ENCODE results near the gene PFKFB4.
"Not testable (repeated sequence)": the region's sequence is repeated elsewhere in the genome, so short reads cannot be mapped to it uniquely, and the experiment has no call there.

PFKFB4 gene

DNA sequence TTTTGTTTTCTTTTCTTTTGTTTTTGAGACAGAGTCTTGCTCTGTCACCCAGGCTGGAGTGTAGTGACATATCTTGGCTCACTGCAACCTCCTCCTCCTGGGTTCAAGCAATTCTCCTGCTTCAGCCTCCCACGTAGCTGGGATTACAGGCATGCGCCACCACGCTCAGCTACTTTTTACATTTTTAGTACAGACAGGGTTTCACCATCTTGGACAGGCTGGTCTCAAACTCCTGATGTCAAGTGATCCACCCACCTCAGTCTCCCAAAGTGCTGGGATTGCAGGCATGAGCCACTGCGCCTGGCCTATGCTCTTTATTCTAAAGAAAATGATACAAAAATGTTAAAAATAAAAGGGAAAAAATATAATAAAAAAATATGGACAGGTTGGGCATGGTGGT lies 25.9 kb downstream of the PFKFB4 start:
- not testable (repeated sequence) for DNase-seq (ENCODE audit: low spot score)

DNA sequence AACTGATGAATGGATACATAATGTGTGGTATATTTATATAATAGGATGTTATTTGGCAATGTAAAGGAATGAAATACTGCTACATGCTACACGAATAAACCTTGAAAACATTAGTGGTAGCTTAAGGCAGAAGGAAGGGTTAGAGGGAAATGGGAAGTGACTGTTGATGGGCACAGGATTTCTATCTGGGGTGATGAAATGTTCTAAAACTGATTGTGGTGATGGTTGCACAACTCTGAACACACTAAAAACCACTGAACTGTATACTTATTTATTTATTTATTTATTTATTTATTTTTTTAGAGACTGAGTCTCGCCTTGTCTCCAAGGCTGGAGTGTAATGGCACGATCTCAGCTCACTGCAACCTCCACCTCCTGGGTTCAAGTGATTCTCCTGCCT lies 27.8 kb downstream of the PFKFB4 start:
- no peak for DNase-seq (ENCODE audit: low spot score)

DNA sequence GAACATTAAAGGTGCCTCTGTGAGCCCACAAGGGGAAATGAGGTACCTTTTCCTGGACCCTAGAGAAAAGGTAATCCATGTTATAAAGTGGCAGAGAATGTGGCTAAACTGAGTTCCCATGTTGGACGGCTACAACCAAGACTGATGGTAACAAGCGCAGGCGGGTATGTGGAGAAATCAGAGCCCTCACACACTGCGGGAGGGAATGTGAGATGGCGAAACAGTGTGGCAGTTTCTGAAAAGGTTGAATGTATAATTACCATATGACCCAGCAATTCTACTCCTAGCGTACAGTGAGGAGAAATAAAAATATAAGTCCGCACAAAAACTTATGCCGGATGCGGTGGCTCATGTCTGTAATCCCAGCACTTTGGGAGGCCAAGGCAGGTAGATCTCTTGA lies 28.6 kb downstream of the PFKFB4 start:
- DNase-seq (ENCODE audit: low spot score) = no peak

DNA sequence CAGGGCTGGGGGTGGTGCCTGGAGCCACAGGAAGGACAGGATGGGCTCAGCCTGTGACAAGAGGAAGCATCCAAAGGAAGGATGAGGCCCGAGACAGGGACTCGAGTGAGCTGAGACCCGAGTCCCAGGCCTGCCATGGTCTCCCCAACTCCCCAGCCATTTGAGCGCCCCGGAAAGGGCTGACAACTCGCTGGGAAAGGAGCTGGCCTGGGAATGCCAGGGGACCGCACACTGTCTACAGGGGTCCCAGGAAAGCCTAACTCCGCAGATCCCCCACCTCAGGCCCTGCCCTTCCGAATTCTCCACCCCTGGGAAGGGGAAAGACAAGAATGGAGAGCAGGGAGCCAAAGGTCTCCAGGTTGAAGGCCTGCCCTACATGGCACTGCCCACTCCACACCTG lies 31.6 kb downstream of the PFKFB4 start:
- DNase-seq (ENCODE audit: low spot score) = peak; percentile 9

DNA sequence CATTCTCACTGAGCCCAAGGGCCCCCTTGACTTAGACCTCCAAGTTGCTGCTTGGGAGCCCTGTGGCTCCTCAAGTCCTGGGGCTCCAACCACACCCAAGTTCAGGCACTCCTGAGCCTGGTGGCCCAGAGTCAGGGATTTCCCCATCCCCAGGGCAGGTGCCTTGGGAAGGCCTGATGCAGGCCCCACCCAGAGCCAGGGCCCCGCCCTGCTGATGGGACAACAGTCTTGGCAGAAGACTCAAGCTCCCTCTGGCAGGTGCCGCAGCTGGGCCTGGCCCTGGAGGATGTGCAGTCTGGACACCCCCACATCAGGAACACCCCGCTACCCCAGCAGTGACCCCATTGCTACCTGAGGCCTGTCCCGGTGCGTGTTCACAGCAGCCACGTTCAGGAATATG lies 35.0 kb downstream of the PFKFB4 start:
- DNase-seq (ENCODE audit: low spot score) = peak; percentile 24

DNA sequence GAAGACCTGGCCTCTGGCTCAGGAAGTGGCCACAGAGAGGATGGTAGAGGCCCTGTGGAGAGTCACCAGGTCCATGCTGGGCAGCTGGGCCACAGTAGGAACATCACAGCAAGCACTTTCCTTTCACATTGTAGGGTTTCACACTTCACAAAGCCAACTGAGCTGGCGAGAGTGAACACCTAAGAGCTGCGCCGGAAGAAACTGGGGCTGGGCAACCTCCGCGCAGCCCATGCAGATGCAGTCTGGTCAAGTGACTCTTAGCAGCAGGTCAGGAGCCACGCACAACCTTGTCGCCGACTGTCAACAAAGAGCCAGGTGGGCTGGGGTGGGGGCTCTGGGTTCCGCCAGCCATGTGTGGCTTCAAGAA lies 37.3 kb downstream of the PFKFB4 start:
- no peak for DNase-seq (ENCODE audit: low spot score)

DNA sequence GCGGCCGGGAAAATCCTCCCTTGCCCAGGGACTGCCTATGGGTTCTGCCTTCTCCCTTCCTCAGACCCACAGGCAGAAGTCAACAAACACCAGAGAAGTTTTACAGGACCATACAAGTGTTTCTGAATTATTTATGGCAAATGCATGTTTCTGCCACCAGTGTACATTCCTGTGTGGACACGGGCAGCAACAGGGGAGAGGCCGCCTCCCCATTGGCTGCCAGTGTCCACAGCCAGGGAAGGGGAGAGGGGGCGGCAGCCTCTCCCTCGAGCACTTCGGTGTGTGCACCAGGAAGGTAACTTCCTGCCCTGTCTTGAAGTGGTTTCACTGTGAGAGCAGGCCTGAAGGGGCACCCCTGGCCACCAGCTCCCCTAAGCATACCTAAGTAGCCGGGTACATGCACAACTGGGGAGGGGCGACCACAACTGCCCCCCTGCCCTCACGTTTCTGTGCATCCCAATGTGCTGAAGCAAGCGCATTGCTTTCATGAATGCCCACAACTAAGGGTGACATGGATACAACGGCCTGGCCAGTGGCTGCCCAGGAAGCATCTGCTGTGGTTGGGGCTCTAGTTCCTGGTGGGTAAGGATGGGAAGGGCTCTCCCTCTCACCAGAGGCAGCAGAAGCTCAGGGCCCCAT lies 37.8 kb downstream of the PFKFB4 start:
- peak; percentile 15 for DNase-seq (ENCODE audit: low spot score)

DNA sequence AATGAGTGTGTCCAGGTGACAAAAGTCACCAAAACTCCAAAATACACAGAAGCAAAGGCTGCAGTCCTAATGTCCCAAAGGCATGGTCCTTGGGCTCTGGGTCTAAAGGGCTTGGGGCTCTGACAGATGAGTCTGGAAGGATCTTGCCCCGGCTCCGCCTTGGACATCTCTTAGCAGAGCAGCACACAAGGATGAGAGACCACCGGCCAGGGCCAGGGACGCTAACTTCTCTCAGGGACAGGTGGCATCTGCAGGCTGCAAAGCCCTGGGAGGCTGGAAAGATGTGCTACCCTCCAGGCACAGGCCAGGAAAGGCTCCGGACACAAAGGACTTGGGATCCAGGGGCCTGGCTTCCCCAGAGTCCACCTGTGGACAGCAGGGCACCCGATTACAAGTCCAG lies 38.5 kb downstream of the PFKFB4 start:
- peak; percentile 21 for DNase-seq (ENCODE audit: low spot score)

DNA sequence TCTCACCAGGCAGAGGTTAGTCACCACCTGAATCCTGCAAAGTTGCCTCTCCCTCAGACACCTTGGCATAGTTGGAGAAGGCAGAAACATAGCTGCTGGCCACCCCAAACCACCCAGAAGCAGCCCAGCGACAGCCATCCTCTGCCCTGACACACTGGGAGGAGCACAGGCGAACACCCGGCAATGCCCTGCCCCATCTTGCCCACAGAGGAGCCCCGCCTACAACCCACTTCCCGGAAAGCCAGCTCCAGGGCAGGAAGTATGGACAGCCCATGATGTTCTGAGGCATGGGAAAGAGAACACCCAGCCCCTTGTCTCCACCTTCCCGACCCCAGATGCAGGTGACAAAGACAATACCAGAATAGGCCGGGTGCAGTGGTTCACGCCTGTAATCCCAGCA lies 40.0 kb downstream of the PFKFB4 start:
- DNase-seq (ENCODE audit: low spot score) = peak; percentile 22

DNA sequence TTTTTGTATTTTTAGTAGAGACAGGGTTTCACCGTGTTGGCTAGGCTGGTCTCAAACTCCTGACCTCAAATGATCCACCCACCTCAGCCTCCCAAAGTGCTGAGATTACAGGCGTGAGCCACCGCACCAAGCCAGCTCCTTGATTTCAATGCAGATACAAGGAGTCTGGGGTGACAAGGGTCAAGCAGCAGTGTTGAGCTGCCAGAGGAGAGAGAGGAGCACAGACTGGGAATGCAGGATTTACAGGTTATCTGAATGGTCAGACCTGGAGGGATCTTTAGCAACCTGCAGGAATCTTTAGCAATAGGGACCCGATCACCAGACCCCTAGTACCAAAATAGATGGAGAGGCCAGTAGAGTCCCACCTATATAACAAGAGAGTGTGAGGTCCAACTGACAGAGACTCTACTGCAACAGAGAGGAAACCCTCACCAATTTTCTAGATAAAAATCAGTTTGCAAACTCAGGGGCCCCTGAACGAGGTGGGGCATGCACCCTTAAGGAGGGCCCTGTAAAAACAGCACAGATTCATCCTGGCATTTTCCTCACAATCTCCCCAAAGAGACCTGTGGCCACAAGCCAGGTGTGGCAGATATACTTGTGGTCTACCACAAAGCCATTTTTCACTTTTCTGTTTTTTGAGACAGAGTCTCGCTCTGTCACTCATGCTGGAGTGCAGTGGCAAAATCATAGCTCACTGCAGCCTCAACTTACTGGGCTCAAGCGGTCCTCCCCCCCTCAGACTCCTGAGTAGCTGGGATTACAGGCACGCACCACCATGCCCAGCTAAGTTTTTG lies 42.0 kb downstream of the PFKFB4 start:
- no peak for DNase-seq (ENCODE audit: low spot score)

DNA sequence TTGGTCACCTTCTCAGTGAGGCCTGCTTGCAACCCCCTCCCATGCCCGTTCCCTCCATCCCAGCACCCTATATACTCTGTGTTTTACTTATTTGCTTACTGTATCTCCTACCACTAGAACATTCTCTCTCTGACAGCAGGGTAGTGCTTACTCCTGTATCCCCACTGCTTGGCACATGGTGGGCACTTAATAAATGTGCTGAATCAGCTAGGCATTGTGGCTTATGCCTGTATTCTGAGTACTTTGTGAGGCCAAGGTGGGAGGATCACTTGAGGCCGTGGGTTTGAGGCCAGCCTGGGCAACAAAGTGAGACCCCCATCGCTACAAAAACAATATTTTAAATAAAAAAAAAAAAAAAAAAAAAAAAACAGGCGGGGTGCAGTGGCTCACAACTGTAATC lies 45.1 kb downstream of the PFKFB4 start:
- DNase-seq (ENCODE audit: low spot score) = no peak

DNA sequence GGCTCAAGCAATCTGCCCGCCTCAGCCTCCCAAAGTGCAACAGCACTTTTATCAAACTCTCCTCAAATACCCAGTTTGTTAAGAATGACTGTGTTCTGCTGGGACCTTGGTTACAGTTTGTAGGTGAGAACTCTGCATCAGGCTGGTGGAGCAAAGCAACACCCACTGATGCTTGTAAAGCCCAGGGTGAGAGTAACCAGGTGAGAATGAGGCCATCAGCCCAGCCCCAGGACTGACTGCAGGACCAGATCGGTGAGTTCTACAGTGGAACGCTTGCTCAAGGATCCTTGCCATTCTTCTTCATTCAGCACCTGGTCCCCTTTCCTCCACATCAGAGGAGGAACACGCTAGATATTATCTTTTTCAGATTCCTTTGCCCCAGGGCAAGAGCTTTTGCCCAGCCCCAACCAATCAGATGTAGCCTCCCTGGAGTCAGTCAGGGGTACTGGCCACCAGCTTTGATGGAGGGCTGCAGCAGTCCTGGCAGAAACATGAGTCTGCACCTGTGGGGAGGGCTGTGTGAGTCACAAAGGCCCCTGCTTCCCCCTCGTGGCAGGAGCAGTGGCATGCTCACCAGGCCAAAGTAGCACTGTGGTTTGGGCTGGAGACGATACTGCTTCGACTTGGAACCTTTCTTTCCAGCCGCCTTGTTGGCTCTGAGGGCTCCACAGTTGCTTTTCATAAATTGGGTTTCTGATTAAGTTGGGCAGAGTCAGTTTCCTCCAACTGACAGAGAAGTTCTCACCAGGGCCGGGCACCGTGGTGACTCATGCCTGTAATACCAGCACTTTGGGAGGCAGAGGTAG lies 49.1 kb downstream of the PFKFB4 start:
- DNase-seq (ENCODE audit: low spot score) = peak; percentile 82

DNA sequence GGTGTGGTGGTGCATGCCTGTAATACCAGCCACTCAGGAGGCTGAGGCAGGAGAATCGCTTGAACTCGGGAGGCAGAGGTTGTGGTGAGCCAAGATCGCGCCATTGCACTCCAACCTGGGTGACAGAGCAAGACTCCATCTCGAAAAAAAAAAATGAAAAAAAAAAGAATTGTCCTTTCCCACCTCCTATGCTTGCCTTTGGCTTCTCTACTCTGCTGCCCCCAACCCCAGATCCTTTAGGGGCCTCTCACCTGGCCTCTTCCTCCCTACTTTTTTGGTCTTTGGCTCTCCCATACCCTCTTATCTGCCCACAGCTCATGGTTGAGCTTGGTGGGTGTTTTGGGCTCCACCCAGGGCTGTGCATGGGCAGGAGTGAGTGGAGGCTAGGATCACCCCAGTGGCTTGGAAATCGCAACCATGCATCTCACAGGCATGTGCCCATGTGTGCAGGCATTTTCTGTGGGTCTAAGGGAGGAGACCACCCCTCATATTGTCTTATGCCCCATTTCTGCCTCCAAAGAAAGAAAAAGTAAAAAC lies 50.6 kb downstream of the PFKFB4 start:
- no peak for DNase-seq (ENCODE audit: low spot score)

DNA sequence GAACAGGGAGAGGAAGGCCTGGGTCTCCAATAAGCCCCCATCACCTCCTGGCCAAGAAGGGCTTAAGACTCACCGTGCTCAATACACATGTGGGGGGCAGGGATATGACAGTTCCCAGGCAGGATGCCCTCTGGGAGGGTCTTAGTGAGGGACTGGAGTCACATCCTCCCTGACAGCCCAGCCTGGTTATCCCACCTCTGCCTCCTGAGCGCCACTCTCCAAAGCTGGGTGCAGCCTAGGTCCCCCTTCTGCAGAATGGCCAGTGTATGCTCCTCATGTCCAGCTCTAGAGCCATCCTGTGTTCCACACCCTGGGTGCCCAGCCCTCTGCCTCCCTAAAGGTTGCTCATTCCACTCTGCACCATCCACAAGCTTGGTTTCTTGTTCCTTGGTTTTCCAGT lies 51.5 kb downstream of the PFKFB4 start:
- DNase-seq (ENCODE audit: low spot score) = no peak

DNA sequence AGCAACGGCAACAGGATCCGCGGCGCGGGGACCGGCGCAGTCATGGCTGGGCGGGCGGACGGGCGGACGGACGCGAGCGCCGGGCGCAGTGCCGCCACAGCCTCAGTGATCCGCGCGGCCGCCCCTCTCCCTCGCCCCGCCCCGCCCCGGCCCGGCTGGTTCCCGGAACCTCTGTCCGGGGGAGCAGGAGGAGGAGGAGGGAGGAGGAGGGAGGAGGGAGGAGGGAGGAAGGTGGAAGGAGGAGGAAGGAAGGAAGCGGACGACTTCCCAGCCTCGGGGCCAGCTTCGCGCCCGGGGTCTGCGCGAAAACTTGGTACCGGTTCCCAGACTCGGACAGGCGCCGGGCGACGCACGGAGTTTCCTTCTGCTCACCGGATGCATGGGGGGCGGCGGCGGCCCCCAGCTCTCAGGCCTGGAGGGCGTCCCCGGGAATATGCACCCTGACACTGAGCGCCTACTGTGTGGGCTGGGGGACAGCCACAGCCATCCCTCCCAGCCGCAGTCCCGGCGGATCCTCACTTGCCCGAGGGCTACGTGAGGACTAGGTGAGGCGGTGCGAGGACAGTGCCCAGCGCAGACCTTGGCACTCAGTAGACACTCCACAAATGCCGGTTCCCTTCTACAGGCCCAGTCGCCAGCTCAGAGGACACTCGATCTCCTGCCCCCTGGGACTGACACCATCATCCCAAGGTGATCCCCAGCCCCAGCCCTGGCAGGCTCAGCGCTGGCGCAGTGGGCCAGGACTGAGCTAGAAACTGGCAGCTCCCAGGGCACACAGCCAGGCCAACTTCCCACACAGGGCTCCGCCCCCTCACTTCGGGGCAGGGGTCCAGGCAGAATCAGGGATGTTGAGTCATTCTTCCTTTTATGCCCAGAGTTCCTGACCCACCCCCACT lies 52.3 kb downstream of the PFKFB4 start, which contains the start of gene SHISA5:
TSS of gene SHISA5 (minus strand) at position 124 of the 896 bp plus-strand sequence. CDS start at position 44, 80 bp downstream.
- peak; percentile 78 for DNase-seq (ENCODE audit: low spot score)

DNA sequence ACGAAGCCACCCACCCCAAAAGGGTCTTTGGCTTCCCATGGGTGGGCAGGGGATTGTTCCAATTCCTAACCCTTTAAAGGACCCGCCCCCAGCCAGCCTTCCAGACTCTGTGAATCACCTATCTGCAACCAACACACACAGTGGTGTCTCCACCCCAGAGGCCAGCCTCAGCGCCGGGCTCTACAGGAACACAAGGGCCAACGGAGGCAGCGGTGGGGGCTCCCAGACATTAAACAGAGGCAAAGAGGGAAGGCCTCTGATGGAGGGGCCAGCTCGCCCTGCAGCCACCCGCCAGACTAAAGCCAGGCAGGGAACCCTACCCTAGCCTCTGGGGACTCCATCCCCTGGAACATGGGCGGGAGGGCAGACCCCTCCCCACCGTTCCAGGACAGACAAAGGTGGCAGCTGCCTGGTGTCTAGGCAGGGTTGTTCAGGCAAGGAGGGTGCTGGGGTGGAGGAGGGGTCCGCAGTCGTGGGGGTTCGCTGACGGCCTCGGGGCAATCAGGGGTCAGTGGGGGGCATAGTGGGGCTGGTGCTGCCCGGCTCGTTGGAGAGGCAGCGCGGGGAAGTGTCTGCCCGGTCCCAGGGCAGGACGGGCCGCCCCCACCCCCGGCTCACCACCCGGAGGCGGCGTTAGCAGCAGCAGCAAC lies 53.1 kb downstream of the PFKFB4 start:
- DNase-seq (ENCODE audit: low spot score) = peak; percentile 31

DNA sequence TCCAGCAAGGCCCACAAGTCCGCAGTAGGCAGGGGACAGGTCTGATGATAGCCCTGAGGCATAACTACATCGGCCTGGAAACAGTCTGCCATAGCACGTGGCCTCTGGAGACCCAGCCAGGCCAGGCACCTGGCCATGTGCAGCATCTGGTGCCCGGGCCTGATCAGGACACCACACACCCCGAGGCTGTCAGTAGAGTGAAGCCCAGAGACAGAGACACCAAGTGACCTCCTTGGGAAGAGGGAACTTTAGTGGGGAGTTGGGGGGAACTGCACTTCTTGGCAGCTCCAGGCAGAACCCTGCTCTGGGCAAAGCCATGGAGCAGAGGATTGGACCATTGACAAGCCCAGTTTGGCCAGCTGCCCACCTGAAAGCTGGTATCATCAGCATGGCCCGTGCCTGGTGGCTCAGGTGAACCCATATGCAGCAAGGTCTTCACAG lies 53.9 kb downstream of the PFKFB4 start:
- DNase-seq (ENCODE audit: low spot score) = peak; percentile 30

DNA sequence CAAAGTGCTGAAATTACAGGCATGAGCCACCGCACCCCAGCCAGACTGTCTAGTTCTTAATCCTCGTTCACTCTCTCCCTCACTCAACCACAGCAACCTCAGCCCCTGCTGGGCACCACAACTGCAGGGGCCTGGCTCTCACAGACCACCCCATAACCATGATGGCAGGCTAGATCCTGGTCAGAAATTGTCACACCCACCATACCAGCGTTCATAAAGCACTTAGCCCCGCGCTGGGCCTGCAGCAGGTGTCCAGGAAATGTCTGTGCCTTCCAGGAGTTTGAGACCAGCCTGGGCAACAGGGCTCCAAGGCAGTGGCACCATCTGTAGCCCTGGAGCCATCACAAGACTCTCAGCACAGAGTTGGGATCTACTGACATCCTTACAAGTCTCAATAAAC lies 54.5 kb downstream of the PFKFB4 start:
- DNase-seq (ENCODE audit: low spot score) = peak; percentile 25

DNA sequence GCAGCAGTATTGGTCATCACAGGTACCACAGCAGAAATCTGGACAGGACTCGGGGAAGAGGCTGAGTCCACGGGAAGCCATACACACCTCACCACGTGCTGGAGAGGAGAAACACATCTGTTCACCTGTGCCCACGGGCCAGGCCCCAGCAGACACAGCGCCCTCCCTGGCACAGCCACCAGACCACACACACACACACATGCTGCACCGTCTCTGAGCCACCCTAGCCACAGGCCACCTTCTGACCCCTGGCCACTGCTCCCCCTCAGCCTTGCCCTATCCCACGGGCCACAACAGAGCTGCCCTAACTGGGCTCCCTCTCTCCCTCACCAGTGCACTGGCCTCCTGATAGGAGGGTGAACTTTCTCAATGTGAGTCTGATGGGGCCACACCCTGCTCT lies 55.4 kb downstream of the PFKFB4 start:
- DNase-seq (ENCODE audit: low spot score) = peak; percentile 18

DNA sequence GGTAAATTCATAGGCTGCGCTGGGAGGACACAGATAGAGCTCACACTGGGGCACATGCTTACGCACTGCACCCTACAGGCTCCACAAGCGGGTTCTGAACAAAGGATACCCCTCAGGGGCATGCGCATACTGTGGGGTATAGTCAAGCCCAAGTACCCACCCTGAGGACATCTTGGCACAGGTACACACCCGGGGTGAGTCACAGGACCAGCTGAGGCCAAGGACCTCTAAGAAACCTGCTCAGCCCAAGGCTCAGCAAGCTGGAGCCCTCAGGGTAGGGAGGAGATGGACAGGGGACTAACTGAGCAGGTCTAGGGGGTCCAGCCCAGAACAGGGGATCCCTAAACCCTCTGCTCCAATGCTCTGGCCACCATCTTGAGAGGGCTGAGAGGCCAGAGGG lies 55.9 kb downstream of the PFKFB4 start:
- DNase-seq (ENCODE audit: low spot score) = no peak

DNA sequence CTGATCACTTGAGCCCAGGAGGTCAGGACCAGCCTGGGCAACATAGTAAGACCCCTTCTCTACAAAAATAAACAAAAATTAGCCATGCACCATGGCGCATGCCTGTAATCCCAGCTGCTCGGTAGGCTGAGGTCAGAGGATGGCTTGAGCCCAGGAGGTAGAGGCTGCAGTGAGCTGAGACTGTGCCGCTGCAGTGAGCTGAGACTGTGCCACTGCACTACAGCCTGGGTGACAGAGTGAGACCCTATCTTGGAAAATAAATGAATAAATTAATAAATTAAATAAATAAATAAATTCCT lies 63.5 kb downstream of the PFKFB4 start:
- no peak for DNase-seq (ENCODE audit: low spot score)

Measured in D341Med (cell line).